ENCODE data around the gene RBFOX1.
"Not testable (repeated sequence)": the region's sequence is repeated elsewhere in the genome, so short reads cannot be mapped to it uniquely, and the experiment has no call there.

Gene RBFOX1

GRCh38 chr16:7458144-7458543 is 125.5 kb downstream of the RBFOX1 start:
- no peak for DNase-seq (ENCODE audit: low read depth in 2 of 2)

DNA sequence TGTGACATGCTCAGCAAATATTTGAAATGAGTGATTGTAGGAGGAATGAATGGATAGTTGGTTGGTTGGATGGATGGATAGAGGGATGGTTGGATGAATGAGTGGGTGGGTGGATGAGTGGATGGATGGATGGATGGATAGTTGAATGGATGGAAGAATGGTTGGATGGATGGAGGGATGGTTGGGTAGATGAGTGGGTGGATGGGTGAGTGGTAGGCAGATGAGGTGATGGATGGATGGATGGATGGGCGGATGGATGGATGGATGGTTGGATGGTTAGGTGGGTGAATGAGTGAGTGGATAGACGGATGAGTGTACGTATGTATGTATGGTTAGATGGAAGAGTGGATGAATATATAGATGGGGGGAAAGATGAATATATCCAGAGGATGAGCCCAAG is 137.7 kb downstream of the RBFOX1 start:
- DNase-seq (ENCODE audit: low read depth in 2 of 2) = no peak

GRCh38 chr16:7471268-7471667 is 138.6 kb downstream of the RBFOX1 start:
- DNase-seq (ENCODE audit: low read depth in 2 of 2) = no peak

DNA sequence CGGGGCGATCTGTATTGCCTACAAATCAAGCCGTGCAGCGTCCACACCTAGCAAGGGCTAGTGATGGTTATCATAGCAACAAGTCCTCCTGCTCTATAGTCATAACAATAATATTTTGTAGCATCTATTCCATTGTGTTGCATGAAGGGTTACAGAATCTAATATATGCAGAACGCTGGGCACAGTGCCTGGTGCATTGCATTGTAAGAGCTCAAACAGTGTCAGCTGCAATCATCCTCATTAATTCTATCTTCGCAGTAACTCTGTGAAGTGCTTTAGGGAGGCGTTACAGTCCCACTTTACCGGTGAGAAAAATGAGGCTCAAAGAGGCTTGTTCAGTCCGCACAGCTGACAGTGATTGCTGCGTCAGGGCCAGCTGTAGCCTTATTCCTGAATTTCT is 149.4 kb downstream of the RBFOX1 start:
- DNase-seq (ENCODE audit: low read depth in 2 of 2) = no peak

GRCh38 chr16:7482596-7483290 is 150.1 kb downstream of the RBFOX1 start:
- no peak for DNase-seq (ENCODE audit: low read depth in 2 of 2)

DNA sequence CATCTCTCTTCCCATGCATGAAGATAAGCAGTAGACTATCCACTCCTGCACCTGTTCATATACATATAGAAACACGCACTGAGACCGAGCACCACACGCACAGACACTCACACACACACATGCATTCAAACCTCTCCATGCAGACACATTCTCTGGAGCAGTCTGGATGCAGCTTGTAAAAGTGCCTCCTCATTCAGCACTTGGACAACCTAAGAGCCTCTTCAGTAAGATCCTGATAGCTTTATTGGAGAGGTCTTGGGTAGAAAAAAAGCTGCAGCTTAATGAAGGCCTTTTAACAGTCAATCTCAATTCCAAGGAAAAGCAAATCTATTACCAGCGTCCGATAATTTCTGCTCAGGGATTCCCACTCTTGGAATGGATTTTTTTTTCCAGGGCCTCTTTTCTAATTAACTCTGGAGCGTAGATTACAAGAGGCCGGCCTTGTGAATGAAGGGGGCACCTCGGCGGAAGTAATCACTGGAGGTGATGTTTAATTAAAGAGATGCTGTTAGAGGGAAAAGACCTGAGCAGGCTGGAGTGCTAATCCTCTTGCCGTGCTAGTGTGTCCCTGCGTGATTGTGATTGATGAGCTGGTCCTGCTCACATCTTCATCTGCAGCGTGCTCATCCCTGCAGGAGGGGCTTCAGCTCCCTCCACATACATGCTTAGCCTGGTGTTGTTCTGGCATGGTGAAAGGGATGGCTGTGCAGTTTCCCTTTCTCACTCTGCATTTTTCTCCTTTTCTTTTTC is 155.1 kb downstream of the RBFOX1 start:
- no peak for DNase-seq (ENCODE audit: low read depth in 2 of 2)

DNA sequence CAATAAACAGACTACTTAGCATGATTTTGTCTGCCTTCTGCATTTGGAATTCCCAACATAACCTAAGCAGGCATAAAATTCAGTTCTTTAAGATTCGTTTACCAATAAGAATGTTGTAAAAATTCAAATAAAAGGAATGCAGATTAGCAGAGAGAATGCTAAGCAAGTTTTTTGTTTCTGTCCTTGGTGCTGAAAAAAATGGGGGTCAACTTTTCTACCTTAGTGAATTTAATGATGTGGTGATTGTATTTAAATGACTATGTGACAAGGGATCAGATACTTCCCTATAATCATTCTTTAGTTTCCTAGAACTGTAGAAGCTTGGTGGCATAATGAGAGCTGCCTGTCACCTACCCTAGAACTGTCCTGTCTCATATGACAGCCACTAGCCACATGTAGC is 159.5 kb downstream of the RBFOX1 start:
- DNase-seq (ENCODE audit: low read depth in 2 of 2) = no peak

DNA sequence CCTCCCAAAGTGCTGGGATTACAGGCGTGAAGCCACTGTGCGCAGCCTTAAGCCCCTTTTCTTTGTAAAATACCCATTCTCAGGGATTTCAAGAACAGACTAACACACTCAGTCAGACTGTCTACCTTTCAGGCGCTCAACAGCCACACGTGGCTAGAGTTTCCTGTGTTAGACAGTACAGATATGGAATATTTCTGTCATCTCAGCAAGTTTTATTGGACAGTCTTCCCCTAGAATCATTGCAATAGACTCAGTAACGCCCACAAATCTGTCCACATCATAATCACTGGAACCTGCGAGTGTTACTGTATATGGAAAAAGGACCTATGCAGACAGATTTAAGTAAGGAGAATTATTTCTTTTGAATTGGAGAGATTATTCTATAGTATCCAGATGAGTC is 160.5 kb downstream of the RBFOX1 start:
- DNase-seq (ENCODE audit: low read depth in 2 of 2) = no peak

DNA sequence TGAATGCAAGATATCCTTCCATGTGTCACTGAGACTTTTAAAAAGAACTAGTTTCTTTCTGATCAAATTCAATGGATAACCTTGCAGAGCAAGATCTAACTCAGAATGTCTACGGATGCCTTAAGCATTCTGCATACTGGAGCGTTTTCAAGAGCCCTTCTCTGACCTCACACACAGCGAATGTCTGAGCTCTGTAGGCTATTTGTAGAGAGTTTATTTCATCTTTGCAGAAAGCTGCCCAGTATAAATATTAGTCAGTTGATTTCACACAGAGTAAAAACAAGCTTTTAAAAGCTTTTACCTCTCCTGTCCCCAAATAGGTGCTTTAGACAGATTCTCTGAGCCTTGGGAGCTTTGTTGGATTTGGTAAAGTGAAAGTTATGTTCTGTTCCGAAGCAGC is 165.0 kb downstream of the RBFOX1 start:
- no peak for DNase-seq (ENCODE audit: low read depth in 2 of 2)

DNA sequence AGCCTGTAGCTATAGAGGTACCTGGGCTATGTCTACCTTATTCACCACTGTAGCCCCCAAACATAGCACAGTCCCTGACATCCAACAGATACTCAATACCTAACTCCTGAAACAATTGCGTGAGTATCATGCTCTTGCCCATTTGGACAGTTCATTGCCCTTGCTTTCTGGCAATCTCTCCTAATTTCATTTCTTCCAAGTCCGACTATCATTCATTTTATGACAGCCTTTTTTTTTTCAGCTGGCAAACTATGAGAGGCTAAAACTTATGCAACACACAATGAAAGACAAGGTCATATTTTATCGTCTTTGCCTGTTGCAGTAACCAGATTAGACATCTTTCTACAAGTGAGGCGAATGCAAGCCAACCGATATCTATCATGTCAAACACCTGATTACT is 169.2 kb downstream of the RBFOX1 start:
- no peak for DNase-seq (ENCODE audit: low read depth in 2 of 2)

DNA sequence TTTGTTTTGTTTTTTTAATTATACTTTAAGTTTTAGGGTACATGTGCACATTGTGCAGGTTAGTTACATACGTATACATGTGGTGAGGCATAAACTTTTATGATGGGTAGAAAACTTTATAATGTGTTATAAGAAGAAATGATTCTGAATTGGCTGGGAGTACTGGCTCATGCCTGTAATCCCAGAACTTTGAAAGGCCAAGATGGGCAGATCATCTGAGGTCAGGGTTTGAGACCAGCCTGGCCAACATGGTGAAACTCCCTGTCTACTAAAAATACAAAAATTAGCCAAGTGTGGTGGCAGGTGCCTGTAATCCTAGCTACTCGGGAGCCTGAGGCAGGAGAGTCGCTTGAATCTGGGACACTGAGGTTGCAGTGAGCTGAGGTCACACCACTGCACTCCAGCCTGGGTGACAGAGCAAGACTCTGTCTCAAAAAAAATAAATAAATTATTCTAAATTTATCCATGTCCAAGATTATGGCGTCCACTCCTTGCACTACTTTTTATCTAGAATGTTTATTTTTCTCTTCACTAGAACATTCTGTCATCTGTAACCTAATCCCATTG is 170.0 kb downstream of the RBFOX1 start:
- DNase-seq (ENCODE audit: low read depth in 2 of 2) = not testable (repeated sequence)

- DNase-seq (ENCODE audit: low read depth in 2 of 2) = no peak
Observed at GRCh38 chr16:7503666-7504065, 171.0 kb downstream of the RBFOX1 start.

- no peak for DNase-seq (ENCODE audit: low read depth in 2 of 2)
Observed at GRCh38 chr16:7504844-7505243, 172.2 kb downstream of the RBFOX1 start.

- DNase-seq (ENCODE audit: low read depth in 2 of 2) = no peak
Observed at GRCh38 chr16:7505495-7505894, 172.8 kb downstream of the RBFOX1 start.

DNA sequence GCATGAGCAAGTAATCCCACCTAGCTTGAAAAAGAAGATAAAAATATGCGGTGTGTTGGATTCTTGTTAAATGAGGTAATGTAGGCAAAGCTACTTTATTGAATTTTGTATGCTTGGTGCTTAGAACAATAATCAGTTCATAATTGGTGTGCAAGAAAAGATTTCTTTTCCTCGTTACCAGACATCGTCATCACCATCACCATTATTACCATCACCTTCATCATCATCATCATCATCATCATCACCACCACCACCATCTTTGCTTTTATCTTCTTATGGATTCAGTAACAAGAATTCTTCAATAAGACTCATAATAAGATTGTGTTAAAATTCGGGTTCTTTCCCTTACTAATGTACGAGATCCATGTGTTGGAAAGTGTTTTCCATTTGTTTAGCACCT is 173.7 kb downstream of the RBFOX1 start:
- DNase-seq (ENCODE audit: low read depth in 2 of 2) = no peak

GRCh38 chr16:7508656-7509055 is 176.0 kb downstream of the RBFOX1 start:
- DNase-seq (ENCODE audit: low read depth in 2 of 2) = no peak

DNA sequence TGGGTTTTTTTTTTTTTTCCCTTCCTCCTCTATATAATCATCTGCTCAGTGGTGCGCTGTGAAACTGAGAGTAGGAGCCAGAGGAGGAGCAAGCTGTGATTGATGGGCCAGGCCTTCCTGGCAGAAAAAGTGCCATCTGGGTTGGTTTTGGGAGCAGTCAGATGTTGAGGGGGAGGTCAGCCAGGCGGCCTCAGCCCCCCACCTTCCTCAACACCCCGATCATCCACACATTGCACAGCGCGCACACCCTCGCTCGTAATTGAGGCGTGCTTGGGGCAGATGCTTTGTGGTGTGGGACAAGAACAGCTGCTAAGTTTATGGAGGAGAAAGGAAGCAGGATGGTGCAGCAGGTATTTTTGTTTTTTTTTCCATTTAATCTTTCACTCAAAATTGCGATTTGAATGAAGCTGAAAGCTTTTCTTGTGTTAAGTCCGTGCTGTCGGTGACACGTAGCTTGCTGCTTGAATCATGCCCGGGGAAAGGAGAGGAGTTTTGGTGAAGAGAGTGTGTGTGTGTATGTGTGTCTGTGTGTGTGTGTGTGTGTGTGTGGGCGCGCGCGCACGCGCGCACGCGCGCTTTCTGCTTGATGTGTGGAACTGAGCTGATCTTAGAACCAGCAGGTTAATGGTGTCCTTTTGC is 177.4 kb downstream of the RBFOX1 start:
- DNase-seq (ENCODE audit: low read depth in 2 of 2) = no peak

GRCh38 chr16:7511549-7512260 is 179.1 kb downstream of the RBFOX1 start:
- DNase-seq (ENCODE audit: low read depth in 2 of 2) = no peak

DNA sequence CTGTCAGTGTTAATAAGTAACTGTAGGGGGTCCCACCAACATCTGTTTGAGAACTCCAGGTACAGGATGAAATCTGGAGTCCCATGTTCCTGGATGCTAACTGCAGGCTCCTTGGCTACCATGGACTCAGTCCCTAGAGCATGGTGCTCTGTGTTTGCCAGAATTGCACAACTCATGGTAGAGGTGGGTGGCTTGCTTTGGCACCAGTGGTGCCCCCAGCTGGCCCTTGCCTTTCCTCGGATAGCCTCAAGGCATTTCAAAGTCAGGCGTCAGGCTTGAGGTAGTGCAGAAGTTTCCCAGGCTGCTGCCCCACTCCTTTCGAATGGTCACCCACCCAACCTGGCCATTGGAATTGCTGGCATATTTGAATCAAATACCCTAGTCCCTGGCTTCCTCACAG is 179.9 kb downstream of the RBFOX1 start:
- DNase-seq (ENCODE audit: low read depth in 2 of 2) = no peak

DNA sequence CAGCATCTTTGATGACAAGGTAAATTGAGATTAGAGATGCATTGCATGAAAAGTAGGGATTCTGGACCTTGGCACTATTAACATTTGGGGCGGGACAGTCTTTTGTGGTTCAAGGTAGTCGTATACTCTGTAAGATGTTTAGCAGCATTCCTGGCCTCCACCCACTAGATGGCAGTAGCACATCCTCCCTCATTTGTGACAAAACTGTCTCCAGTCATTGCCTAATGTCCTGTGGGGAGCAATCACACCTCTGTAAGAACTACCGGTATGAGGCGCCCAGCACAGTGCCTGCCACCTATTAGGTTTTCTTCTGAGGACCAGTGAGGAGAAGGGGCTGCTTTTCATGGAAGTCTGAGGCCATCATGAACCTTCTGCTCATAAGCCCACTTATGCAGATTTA is 180.8 kb downstream of the RBFOX1 start:
- no peak for DNase-seq (ENCODE audit: low read depth in 2 of 2)

GRCh38 chr16:7515543-7515942 is 182.9 kb downstream of the RBFOX1 start:
- DNase-seq (ENCODE audit: low read depth in 2 of 2) = no peak

DNA sequence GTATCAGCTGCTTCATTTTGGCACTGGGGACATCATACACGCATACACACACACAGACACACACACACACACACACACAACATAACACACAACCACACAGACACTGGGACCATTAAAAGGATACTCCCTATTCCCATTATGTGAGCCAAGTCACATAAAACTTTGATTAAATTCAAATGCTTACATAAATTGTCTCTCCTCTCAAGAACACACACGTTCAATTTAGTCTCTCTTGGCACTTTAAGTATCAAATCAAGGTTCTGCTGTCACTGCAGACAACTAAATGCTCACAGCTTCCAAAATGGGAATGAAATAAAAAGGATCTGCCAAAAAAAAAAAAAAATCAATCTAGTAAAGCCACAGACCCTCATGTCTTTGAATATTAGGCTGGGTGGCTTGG is 184.9 kb downstream of the RBFOX1 start:
- no peak for DNase-seq (ENCODE audit: low read depth in 2 of 2)
